NB4 (cell line): Measurements from ENCODE around the gene ADAD1.

Experiments
- DNase-seq: peaks from one replicate; pipeline ENCODE4 v3.0.0; 2010; ENCODE audit warnings: low read depth
- H3K4me3 ChIP-seq: one replicate; pipeline ENCODE4 v1.5.1; 2011; ENCODE audit warnings: mild to moderate bottlenecking, low read depth, low read length, moderate library complexity
- MYC ChIP-seq: IDR thresholded peaks from 2 replicates; pipeline ENCODE4 v1.6.1; 2011; ENCODE audit warnings: low read depth, low read length
- POLR2A ChIP-seq: IDR thresholded peaks from 2 replicates; pipeline ENCODE4 v1.6.1; 2011; ENCODE audit warnings: mild to moderate bottlenecking; ENCODE audit not compliant: insufficient read length; ENCODE audit errors: extremely low read depth
- TF ChIP-seq, protein P1 (sequence below): IDR thresholded peaks from one replicate; pipeline ENCODE4 v1.5.1; 2012; ENCODE audit warnings: low read depth, low read length
- TF ChIP-seq, protein P2 (sequence below): IDR thresholded peaks from 2 replicates; pipeline ENCODE4 v1.6.1; 2011; ENCODE audit warnings: low read depth, low read length

The ADAD1 gene

DNA sequence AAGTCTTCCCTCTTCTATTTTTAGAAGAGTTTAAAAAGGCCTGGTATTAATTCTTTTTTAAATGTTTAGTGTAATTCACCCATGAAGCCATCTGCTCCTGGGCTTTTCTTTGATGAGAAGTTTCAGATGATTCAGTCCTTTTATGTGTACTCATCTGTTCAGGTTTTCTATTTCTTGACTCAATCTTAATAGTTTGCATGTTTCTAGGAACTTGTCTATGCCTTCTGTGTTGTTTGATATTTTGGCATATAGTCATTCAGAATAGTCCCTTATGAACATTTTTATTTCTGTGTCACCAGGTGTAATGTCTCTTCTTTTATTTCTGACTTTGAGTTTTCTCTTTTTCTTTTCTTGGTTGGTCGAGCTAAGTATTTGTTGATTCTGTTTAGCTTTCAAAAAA lies 97.9 kb downstream of the ADAD1 start:
- DNase-seq = no peak
- TF ChIP-seq POLR2A (no peak), MYC (no peak)
- TF ChIP-seq, protein P1, sequence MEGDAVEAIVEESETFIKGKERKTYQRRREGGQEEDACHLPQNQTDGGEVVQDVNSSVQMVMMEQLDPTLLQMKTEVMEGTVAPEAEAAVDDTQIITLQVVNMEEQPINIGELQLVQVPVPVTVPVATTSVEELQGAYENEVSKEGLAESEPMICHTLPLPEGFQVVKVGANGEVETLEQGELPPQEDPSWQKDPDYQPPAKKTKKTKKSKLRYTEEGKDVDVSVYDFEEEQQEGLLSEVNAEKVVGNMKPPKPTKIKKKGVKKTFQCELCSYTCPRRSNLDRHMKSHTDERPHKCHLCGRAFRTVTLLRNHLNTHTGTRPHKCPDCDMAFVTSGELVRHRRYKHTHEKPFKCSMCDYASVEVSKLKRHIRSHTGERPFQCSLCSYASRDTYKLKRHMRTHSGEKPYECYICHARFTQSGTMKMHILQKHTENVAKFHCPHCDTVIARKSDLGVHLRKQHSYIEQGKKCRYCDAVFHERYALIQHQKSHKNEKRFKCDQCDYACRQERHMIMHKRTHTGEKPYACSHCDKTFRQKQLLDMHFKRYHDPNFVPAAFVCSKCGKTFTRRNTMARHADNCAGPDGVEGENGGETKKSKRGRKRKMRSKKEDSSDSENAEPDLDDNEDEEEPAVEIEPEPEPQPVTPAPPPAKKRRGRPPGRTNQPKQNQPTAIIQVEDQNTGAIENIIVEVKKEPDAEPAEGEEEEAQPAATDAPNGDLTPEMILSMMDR = no peak
- TF ChIP-seq, protein P2, sequence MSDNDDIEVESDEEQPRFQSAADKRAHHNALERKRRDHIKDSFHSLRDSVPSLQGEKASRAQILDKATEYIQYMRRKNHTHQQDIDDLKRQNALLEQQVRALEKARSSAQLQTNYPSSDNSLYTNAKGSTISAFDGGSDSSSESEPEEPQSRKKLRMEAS = no peak
- H3K4me3 ChIP-seq = no peak overlapping the region
